Stimulated activated CD4-positive, alpha-beta T cell treated with anti-CD3 and anti-CD28 coated beads, Interleukin-1b, Interleukin-23, amount 100 ng/mL, for 1 hour (primary cell): ENCODE results near the gene PIK3R1.
A peak's percentile ranks its signal among the peaks of the same experiment; 100 is the strongest.
"Not testable (repeated sequence)": the region's sequence is repeated elsewhere in the genome, so short reads cannot be mapped to it uniquely, and the experiment has no call there.

ENCODE experiments used
- DNase-seq, 2 donors: peaks; one replicate each; pipeline ENCODE4 v3.0.0-alpha.2; 2020; ENCODE audit warnings: low read depth in 2 of 2

The PIK3R1 gene

GRCh38 chr5:68226546-68227073, 11.1 kb downstream of the PIK3R1 start:
- DNase-seq, result no peak

GRCh38 chr5:68227532-68228160, 12.1 kb downstream of the PIK3R1 start:
- no peak for DNase-seq

DNA sequence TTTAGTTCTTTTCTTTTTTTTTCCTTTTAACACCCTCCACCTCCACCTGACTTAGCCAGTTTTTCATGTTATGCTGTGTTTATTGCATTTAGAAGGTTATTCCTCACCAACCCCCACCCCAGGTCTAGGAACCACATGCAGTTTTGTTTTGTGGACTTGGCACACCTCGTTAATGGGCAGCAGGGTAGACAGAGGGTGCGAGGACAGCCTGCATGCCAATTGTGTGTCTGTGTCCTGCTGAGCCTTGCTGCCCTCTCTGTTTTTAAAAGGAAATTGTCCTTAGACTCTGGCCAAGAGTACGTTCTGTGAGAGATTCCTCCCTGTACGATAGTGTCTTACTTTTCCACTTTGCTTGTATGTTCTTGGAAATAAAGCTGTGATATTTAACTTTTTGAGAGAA, 13.9 kb downstream of the PIK3R1 start:
- no peak for DNase-seq

GRCh38 chr5:68230285-68230684, 14.7 kb downstream of the PIK3R1 start:
- DNase-seq, result no peak

GRCh38 chr5:68231414-68232076, 16.0 kb downstream of the PIK3R1 start:
- no peak for DNase-seq

DNA sequence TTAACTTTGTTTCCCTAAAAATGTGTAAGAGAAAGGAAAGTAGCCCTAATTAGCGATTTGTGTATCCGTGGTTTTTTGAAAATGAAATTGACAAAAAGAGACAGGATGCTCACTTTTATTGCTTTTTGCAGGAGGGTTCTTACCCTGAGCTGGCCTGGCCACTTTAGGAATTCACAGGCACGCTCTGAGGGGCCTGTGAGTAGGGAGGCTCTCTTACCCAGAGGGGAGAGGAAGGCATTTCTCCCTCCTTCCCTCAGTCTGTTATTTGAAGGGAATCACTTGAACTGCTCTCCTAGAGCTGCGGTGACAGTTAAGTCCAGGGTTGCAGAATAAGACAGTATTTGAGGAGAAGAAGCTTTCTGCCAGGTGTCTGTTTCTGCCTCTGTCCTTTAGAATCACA, 16.7 kb downstream of the PIK3R1 start:
- no peak for DNase-seq

GRCh38 chr5:68233075-68233474, 17.5 kb downstream of the PIK3R1 start:
- no peak for DNase-seq

GRCh38 chr5:68235229-68235628, 19.7 kb downstream of the PIK3R1 start:
- DNase-seq, result not testable (repeated sequence)

DNA sequence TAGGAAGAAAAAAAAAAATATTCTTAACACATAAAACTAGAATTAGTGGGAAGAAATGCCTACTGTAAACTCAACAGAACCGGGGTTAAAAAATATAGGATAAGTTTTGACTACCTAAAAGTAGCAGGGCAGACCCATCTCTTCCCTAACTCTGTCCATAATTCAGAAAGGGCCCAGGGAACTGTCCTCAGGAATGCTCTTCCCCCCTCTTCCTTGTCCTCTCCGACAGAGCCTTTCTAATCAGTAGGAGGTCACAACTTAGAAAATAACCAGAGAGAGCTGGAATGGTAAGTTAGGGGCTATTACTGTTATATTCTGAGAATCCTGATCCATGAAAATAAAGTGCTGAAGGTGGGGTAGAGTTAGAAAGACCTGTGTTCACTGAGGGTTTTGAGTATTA, 22.2 kb downstream of the PIK3R1 start:
- no peak for DNase-seq

GRCh38 chr5:68239487-68239886, 23.9 kb downstream of the PIK3R1 start:
- DNase-seq, result peak; percentile 41 to 66

- no peak for DNase-seq
Measured at GRCh38 chr5:68240202-68240601, 24.6 kb downstream of the PIK3R1 start.

- DNase-seq, result no peak
Measured at GRCh38 chr5:68240771-68241170, 25.2 kb downstream of the PIK3R1 start.

DNA sequence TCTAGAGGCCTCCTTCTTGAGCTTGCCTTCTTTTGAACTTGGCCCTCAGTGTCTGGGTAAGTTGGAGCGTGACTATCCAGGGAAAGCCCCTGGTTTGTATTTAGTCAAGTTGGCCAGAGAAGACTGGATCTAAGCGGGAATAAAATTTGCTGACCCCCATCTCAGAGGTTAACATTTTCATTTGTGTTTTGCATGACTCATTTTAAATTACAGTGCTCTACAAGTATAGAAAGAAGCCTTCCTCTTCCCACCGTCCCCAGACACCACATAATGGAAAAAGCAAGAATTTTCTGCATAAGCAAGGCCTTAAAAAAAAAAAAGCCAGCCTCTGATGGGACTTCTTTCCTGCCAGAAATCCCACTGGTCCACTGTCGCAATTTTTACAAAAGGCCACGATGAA, 27.2 kb downstream of the PIK3R1 start:
- DNase-seq, result no peak

DNA sequence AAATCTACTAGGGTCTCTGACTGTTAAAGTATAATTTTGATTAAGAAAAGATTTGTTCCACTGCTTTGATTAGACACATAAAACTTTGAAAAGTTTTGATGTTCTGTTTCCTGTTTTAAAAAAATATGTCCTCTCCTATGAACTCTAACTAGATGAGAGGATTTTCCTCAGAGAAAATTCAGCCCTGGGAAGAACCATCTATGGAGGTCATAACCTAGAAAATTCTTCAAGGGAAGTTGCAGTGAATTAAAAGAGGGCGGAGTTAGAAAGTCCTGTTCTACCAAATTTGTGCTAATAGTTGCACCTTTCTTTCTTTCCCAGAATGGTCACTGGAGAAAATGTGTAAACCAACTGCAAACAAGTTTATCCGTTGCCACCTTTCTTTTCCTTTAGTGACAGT, 27.7 kb downstream of the PIK3R1 start:
- DNase-seq, result no peak

DNA sequence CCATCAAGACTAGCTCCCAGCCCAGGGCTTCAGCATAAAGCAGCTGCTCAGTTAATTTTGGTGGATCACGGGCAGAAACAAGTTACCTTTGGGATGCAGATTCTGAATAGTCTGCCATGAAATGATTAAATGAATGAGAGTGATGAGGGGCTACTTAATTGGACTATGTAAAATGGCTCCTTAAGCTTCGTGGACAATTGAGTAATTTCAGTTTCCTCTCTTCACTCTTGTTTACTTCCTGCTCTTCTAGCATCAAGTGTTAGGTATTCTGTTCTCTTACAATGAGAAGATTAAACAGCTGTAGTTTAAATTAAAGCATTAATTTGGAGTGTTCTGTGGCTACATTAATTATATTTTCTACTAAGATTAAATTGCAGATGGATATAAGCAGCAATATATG, 28.1 kb downstream of the PIK3R1 start:
- DNase-seq, result no peak

- DNase-seq, result no peak
Measured at GRCh38 chr5:68245319-68245718, 29.8 kb downstream of the PIK3R1 start.

DNA sequence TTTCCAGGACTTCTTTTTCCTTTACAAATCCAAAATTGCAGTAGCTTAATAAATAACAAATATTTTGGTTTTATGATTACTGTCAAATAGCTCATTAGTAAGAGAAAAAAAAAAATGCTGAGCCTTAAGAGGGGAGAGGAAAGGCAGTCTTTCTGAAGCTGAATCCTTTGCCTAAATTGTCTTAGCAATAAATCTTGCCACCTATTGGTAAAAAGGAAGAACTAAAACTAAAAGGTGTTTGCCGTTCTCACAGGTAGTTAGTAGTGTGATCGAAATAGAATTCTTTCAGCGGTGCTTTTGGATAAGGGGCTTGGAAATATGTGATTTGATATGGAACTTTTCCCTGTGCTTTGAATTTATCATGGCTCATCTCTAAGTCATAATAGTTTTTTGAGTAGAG, 31.2 kb downstream of the PIK3R1 start:
- no peak for DNase-seq

- no peak for DNase-seq
Measured at GRCh38 chr5:68247627-68248026, 32.1 kb downstream of the PIK3R1 start.

GRCh38 chr5:68248896-68249295, 33.3 kb downstream of the PIK3R1 start:
- DNase-seq, result no peak

DNA sequence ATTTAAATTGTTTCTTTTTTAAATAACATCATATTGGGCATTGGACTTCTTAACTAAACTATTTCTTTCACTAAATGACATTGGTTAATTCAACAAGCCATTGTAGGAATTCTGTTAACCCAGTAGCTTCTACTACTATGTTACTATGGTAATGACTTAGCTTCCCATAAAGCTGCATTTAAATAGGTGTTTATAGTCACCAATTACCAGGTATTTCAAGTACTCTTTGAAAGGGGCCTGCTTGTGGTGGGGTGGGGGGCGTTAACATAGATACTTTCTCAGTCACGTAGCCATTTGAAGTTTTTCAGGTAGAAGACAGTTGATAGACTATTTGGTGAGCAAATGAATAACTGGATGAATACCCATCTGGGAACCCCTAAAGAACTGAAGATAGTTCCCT, 34.0 kb downstream of the PIK3R1 start:
- no peak for DNase-seq

DNA sequence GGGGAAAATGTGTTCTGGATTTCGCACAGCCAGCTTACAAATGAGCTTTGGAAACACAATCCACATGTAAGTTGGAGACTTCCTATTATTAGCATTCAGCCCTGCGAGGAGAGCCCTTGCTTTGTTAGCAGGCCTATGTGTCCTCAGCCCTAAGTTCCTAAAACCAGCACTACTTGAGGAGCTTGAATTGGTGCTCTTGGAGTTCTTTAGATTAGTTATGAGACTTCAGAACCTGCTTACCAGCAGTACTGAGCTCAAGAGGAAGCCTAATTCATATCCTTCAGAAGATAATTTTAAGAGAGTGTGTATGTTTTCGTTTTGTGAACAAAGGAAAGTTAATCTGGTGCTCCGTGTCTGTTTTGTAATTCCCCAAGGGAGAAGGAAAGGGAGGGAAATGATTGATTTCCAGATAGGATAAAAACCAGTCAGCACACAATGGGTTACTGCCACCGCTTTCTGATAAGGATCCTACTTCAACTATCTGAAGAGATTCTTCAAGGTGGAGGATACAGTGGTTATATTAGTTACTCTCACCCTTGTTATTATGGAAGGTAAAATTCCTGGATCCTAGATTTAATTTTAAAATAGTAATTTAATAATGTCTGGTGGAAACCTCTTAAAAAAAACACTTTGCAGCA, 35.2 kb downstream of the PIK3R1 start:
- DNase-seq, result no peak

DNA sequence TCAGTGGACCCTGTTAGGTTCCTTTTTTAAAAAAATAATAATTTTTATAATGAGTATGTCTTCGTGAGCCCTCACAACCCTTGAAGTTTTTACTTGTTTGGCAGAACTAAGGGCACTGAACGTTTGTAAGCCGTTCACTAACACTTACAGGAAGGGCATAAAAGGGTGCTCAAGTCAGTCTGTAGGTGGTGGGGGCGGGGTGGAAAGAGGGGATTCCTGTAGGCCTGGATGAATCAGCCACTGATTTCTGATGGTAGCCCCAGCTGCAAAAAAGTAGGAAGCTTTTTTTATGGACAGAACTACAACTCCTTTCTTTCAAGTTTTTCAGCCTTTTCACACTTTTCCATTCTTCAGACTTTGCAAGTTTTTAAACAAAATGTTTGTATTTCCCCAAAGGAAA, 35.8 kb downstream of the PIK3R1 start:
- peak in 1 of 2 donors; percentile 65 for DNase-seq
